ENCODE results near the gene PGM5. TPM values are rescaled to one million over a fixed set of nuclear protein-coding genes. Genes with fewer than 3 reads are reported as not detected.
A peak's percentile ranks its signal among the peaks of the same experiment; 100 is the strongest.

The PGM5 gene
- total RNA-seq, 4 donors from 2014 or later = 502 to 719 (median 699) TPM

DNA sequence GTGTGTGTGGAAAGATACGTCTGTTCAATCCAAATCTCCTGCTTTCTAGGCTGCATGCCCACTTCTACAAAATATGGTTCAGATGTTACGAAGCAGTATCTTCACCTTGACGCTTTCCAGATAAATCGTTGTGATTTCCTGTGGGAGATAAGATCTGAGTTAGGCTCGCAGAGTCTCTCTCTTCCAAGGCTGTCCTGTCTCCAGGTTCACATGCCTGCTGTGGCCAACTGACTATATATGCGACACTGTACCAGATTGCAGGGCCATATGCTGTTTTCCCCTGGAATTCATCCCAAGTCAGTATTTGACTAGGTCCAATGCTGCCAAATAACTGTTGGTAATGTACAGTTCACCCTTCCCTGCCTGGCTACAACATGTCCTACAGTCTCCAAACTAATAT is 136.4 kb downstream of the PGM5 start:
- ATAC-seq = no peak
- Histone ChIP-seq H3K9me3 (no peaks in the 10 kb centered on the region), H3K4me1 (peaks cover 16 to 92% (median 29%) of the 10 kb centered on the region in 3 donors), H3K36me3 (peaks cover 0 to 47% of the 10 kb centered on the region in 2 donors), H3K4me3 (no peak overlapping the region), H3K27ac (peak overlapping the region; percentile 80 to 87 (median 86)), H3K27me3 (no peaks in the 10 kb centered on the region)
- TF ChIP-seq, protein P1, sequence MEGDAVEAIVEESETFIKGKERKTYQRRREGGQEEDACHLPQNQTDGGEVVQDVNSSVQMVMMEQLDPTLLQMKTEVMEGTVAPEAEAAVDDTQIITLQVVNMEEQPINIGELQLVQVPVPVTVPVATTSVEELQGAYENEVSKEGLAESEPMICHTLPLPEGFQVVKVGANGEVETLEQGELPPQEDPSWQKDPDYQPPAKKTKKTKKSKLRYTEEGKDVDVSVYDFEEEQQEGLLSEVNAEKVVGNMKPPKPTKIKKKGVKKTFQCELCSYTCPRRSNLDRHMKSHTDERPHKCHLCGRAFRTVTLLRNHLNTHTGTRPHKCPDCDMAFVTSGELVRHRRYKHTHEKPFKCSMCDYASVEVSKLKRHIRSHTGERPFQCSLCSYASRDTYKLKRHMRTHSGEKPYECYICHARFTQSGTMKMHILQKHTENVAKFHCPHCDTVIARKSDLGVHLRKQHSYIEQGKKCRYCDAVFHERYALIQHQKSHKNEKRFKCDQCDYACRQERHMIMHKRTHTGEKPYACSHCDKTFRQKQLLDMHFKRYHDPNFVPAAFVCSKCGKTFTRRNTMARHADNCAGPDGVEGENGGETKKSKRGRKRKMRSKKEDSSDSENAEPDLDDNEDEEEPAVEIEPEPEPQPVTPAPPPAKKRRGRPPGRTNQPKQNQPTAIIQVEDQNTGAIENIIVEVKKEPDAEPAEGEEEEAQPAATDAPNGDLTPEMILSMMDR (IDR thresholded peaks at IDR 0.05) = no peak
- TF ChIP-seq POLR2AphosphoS5 (IDR thresholded peaks at IDR 0.05) (no peak), POLR2A (IDR thresholded peaks at IDR 0.05) (no peak), EP300 (IDR thresholded peaks at IDR 0.05) (no peak)
- 23 to 26% methylated on average over 3 to 6 of the region's 6 CpGs for WGBS, 2 donors (ENCODE audit: low coverage in 1 of 2)

DNA sequence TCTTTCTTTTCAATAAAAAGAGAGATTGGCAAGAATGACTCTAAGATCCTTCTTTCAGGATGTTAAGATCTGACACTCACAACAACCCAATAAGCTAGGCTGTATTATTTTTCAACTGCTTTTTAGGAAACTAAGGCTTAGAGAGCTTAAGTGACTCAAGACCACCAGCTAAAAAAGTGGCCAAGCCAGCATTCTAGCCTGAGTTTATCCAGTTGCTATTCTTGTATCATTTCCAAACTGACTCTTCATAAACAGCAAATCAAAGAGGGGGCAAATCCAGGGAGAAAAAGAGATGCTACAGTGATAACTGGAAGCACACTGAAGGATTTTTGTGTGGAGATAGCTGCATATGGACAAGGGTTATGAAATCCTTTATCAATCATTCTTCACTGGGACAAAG is 137.1 kb downstream of the PGM5 start:
- H3K27ac ChIP-seq = peak overlapping the region; percentile 80 to 87 (median 86)
- peaks cover 0 to 43% of the 10 kb centered on the region in 2 donors for H3K36me3 ChIP-seq
- no peaks in the 10 kb centered on the region for H3K9me3 ChIP-seq
- ATAC-seq = no peak
- H3K4me1 ChIP-seq = peaks cover 16 to 88% (median 29%) of the 10 kb centered on the region in 3 donors
- TF ChIP-seq, protein P1 (IDR thresholded peaks at IDR 0.05) = no peak
- no peak for TF ChIP-seq POLR2A (IDR thresholded peaks at IDR 0.05)
- TF ChIP-seq POLR2AphosphoS5 (IDR thresholded peaks at IDR 0.05) = no peak
- TF ChIP-seq EP300 (IDR thresholded peaks at IDR 0.05) = no peak
- H3K27me3 ChIP-seq = no peaks in the 10 kb centered on the region
- no peak overlapping the region for H3K4me3 ChIP-seq

DNA sequence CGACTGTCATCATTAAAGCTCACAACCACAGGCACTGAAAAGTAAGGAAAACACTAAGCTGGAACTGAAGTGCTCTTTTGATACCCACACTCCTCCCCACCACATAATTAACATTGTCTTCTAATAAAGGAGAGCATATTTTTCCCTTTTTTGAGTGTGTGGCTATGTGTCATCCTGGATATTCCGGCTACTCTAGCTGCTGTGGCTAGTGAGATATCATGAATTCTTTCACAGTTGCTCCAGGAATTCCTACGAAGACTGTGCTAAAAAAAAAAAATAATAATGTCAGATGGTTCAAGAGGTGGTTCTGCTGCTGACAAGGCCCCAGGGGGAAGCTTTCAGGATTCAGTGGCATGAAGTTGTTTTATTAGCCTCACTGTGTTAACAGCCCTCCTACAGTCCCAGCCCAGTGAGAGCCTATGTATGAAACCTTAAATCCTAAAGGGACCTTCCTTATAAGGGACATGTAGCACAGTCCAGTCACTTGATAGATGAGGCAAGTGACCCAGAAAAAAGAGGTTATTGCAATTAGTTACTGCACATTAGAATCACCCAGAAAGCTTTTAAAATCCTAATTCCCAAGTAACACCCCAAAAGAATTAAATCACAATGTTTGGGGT is 137.7 kb downstream of the PGM5 start:
- TF ChIP-seq EP300 (IDR thresholded peaks at IDR 0.05) (no peak), POLR2A (IDR thresholded peaks at IDR 0.05) (no peak), POLR2AphosphoS5 (IDR thresholded peaks at IDR 0.05) (no peak)
- TF ChIP-seq, protein P1 (IDR thresholded peaks at IDR 0.05) = no peak
- Histone ChIP-seq H3K9me3 (no peaks in the 10 kb centered on the region), H3K27me3 (no peaks in the 10 kb centered on the region), H3K4me1 (peaks cover 16 to 93% (median 29%) of the 10 kb centered on the region in 3 donors), H3K4me3 (no peak overlapping the region), H3K27ac (peak overlapping the region; percentile 80 to 87 (median 86)), H3K36me3 (peaks cover 0 to 43% of the 10 kb centered on the region in 2 donors)
- ATAC-seq = peak; percentile 52
- WGBS, 2 donors (ENCODE audit: low coverage in 1 of 2) = 11 to 20% methylated on average over 3 of the region's 3 CpGs

DNA sequence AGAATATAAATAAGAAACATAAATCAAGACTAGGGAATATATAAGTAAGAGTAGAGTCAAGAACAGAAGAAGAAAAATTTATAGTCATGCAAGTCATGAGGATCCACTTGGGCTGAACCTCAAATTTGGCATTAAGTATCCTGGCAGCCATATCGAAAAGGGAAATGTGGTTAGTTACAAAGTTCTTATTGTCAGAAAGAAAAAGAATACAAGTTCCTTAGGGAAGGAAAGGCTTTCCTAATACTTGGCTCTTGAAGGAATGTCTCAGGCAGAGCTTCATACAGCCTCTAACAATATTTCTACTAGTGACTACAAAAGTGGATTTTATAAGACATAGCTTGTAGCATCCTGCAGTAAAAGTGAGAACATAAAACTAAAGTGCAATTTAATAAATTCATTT is 138.8 kb downstream of the PGM5 start:
- H3K4me3 ChIP-seq = no peak overlapping the region
- ATAC-seq = no peak
- WGBS, 2 donors (ENCODE audit: low coverage in 1 of 2) = 36 to 56% methylated on average over 1 of the region's 1 CpG
- peak overlapping the region; percentile 80 to 87 (median 86) for H3K27ac ChIP-seq
- no peaks in the 10 kb centered on the region for H3K9me3 ChIP-seq
- H3K4me1 ChIP-seq = peaks cover 16 to 96% (median 35%) of the 10 kb centered on the region in 3 donors
- no peak for TF ChIP-seq POLR2AphosphoS5 (IDR thresholded peaks at IDR 0.05)
- TF ChIP-seq, protein P1 (IDR thresholded peaks at IDR 0.05) = no peak
- TF ChIP-seq EP300 (IDR thresholded peaks at IDR 0.05) = no peak
- no peak for TF ChIP-seq POLR2A (IDR thresholded peaks at IDR 0.05)
- H3K36me3 ChIP-seq = peaks cover 0 to 43% of the 10 kb centered on the region in 2 donors
- no peaks in the 10 kb centered on the region for H3K27me3 ChIP-seq

DNA sequence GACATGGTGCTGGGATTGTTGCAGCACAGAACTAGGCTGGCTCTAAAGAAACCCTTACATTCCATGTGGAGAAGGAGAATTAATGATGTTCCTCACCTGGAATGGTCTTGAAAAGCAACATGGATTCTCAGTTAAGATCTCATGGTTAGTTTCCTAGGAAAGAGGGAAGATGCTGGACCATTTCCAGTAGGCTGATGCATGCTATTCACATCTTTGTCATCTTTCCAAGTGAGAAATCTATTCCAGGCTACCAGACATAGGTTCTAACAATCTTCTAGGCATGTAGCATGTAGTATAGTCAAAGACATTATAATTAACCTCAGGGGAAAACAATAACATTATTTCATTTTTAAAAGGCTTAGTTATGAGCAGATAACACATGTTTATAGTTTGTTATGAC is 139.9 kb downstream of the PGM5 start:
- ATAC-seq = no peak
- TF ChIP-seq, protein P1 (IDR thresholded peaks at IDR 0.05) = no peak
- TF ChIP-seq POLR2AphosphoS5 (IDR thresholded peaks at IDR 0.05) = no peak
- no peak for TF ChIP-seq EP300 (IDR thresholded peaks at IDR 0.05)
- no peak for TF ChIP-seq POLR2A (IDR thresholded peaks at IDR 0.05)
- Histone ChIP-seq H3K9me3 (no peaks in the 10 kb centered on the region), H3K36me3 (peaks cover 0 to 47% of the 10 kb centered on the region in 2 donors), H3K4me3 (no peak overlapping the region), H3K4me1 (peaks cover 18 to 96% (median 42%) of the 10 kb centered on the region in 3 donors), H3K27me3 (no peaks in the 10 kb centered on the region), H3K27ac (peak overlapping the region; percentile 80 to 87 (median 86))

Measured in gastroesophageal sphincter (tissue), 4 donors.